Measurements from ENCODE around the gene ADH5.
"Not testable (repeated sequence)": the region's sequence is repeated elsewhere in the genome, so short reads cannot be mapped to it uniquely, and the experiment has no call there.

The ADH5 gene

DNA sequence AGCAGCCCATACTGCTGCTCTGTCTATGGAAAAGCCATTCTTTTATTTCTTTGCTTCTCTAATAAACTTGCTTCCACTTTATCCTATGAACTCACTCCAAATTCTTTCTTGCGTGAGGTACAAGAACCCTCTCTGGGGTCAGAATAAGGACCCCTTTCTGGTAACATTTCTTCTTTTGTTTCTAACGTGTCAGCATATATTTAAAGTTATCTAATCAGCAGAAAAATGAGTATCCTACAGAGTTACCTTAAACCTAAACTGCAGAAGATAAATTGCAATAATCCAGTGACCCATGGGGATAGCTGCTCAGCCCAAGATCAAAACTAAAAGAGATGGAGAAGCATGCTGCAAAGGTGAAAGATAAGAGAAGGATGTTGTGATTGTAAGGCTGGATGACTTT is 4.0 kb downstream of the ADH5 start:
- no peak for DNase-seq (ENCODE audit: low spot score)

DNA sequence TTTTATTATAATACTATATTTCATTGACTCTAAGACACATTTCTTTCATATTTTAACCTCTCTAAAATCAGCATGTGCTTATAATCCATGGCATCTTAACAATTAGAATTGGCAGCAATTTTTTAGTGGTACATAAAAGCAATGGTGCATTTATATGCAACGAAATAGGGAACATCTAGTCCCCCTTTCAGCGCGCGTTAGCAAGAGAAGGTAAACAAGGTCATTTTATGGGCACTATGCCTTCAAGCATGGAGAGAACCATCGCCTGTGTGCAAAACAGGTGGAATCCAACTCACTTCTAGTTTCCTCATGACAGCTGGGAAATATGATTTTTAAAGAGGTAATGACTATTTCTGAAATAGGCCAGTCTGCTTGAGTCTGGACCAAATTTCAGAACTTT is 6.4 kb downstream of the ADH5 start:
- no peak for DNase-seq (ENCODE audit: low spot score)

DNA sequence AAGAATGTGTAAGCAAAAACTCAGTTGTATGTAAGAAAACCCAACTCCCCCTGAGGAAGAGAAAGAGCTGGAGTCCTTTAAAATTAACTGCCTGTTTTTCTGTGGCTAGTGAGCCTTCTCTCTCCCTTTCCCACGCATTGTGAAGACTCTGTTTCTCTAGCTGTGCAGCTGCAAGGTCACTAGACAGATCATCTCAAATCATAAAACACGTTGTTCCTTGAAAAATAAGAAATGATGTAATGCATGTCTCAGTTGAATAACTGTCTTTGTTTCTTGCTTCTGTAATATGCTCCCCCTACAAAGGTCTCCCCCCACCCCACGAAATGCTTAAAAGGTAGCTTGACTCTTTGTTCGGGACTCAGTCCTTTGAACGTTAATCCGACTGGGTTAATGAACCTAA is 7.7 kb downstream of the ADH5 start:
- not testable (repeated sequence) for DNase-seq (ENCODE audit: low spot score)

DNA sequence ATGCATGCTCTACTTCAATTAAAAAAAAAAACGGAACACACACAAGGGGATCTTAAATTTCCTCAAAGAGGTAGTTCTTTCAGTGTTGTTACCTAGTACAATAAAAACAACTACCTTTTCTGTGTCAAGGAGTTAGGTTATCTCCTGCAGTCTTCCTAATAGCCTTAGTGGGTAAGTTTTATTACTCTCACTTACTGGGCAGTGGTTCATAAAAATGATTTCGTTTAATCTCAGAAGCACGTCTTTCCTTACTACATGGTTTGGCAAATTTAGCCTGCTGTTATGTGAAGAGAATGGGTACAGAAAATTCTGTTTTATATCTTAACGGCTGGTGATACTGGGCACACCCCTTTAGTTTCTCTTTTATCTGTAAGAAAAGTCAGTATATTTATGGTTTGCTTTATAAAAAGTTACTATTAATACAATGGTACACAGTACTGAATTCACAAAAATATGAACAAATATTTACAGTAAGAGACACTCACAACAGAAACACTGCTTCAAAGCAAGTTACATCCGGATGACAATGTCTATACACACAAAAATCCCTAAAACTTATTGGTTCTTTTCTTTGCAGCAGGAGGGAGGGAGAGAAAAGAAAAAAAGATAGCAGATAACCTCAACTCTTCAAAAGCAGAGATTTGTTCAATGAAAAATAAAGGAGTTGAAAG is 8.8 kb downstream of the ADH5 start:
- DNase-seq (ENCODE audit: low spot score), result no peak

DNA sequence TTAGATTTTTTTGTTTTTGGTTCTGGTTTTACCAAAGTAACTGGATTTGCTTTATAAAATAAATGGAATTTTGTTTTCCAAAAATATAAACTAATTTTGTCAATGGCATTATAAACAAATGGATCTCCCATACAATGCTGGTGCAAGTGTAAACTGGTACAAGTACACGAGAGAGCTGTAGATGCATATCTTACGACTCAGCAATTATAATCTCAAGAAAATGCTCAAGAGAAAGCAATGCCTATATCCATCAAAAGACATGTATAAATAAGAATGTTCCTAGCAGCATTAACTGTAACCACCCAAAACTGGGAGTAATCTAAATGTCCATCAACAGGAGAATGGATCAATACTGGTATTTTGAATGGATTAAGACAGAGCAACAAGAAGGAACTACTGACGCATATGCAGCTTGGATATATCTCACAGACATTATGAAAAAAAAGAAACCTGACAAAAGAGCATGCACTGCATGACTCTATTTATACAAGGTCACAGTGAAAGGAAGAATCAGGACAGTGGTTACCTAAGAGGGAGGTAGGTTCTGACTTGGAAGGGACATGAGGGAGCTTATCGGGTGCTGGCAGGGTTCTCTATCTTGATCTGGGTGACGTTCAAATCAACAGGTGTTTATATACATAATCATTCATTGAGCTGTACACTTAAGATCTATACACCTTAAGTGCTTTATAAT is 9.5 kb downstream of the ADH5 start:
- DNase-seq (ENCODE audit: low spot score), result no peak

DNA sequence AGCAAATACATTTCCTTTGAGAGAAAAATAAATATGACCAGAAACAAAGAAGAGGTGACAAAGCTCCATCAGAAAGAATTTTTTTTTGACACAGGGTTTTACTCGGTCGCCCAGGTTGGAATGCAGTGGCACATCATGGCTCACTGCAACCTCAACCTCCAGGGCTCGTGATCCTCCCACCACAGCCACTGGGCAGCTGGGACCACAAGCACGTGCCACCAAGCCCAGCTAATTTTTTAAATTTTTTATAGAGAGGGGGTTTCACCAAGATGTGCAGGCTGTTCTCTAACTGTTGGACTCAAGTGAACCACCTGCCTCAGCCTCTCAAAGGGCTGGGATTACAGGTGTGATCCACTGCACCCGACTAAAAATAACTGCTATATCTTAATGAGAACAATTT is 10.3 kb downstream of the ADH5 start:
- no peak for DNase-seq (ENCODE audit: low spot score)

DNA sequence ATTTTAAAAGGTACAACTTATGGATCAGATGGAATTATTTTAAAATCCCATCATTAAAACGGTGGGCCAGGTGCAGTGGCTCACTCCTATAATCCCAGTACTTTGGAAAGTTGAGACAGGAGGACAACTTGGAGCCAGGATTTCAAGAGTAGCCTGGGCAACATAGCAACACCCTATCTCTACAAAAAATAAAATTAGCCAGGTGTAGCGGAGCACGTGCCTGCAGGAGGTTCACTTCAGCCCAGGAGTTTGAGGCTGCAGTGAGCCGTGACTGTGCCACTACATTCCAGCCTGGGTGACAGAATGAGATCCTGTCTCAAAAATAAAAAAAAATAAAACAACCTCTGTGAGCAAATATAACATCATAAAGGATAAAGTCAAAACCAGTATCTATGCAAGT is 11.4 kb downstream of the ADH5 start:
- no peak for DNase-seq (ENCODE audit: low spot score)

DNA sequence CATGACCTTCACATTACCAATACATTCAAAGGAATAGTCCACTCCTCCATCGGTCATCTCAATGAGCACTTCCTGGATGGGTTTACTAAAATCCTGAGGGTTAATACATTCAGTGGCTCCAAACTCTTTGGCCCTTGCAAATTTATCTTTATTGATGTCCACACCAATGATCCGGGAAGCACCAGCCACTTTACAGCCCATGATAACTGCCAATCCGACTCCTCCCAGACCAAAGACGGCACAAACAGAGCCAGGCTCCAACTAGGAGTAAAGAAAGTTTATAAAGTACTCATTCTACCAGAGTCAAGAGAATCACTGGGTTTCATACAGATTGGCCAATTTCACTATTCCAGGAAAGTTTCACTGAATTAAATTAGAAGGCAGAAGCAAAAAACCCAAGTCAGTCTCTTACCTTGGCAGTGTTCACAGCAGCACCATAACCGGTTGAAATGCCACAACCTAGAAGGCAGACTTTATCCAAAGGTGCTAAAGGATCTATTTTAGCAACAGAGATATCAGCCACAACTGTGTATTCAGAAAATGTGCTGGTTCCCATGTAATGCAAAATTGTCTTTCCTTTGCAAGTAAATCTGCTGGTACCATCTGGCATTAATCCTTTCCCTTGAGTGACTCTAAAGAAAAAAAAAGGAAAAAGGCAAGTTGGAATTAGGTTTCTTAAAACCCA is 12.2 kb downstream of the ADH5 start:
- DNase-seq (ENCODE audit: low spot score), result no peak

DNA sequence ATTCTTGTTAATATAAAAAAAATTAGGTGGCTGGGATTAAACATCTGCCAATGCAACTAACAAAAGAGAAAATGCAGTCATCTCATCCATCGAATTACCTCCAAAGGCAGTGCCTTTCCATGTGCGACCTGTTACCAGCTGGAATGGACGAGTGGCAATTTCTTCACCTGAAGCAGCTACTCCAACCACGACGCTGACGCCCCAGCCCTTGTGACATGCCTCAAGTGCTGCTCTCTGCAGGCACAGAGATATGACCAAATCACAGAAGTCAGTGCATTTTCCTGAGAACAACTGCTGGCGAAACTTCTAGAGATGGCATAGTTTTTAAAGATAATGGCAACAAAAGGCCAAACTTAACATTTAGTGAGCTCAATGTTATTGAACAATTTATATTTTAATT is 13.8 kb downstream of the ADH5 start:
- no peak for DNase-seq (ENCODE audit: low spot score)

DNA sequence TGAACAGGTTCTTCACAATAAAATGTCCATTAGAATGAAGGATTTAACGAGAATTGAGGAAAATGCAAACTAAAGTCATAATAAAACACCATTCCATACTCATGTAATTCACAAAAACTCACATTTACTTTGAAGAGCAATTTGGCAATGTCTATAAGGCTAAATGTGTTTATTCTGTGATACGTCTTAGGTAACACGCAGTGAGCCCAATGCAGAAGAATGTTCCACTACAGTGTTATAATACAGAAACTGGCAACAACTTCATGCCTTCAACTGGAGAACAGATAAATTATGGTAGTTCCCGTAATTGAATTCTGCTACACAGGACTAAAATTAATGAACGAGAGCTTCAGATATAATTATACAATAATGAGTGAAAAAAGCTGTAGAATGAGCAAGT is 17.4 kb downstream of the ADH5 start:
- DNase-seq (ENCODE audit: low spot score), result no peak

DNA sequence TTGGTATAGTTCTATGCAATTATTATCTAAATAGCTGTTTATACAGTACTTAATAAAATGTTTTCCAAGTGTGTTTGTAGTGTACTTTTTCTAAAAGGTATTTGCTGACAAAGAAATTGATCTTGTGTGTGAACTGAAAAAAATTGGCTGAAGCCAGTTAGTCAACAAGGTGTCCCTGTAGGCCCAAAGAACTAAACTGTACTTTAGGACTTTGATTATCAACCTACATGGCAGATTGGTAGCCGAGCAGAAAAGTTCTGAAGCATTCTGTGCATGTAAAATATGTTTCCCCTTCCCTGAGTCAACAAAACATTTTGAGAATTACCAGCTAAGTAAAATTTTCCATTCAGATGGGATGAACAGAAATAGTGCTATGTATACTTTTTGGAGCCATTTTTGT is 21.0 kb downstream of the ADH5 start:
- no peak for DNase-seq (ENCODE audit: low spot score)

DNA sequence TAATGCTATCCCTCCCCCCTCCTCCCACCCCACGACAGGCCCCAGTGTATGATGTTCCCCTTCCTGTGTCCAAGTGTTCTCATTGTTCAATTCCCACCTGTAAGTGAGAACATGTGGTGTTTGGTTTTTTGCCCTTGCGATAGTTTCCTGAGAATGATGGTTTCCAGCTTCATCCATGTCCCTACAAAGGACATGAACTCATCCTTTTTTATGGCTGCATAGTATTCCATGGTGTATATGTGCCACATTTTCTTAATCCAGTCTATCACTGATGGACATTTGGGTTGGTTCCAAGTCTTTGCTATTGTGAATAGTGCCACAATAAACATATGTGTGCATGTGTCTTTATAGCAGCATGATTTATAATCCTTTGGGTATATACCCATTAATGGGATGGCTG is 23.1 kb downstream of the ADH5 start:
- DNase-seq (ENCODE audit: low spot score), result not testable (repeated sequence)

DNA sequence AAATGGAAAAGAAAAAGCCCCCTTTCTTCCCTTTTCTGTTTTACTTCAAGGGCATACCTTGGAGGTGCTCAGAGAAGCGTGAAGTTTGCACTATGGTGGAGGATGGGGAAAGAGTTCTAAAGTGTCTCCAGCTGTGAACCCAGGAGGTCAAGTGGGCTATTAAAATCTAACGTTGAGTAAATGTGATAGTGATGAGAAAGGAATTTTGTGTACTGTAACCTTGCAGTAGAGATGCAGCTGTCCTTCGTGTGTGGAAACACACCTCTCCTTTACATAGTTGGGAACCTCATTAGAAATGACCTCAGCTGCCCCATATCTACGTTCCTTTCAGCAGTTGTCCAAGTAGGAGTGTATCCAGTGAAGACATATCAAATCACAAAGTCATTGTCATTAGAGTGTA is 26.5 kb downstream of the ADH5 start:
- no peak for DNase-seq (ENCODE audit: low spot score)

DNA sequence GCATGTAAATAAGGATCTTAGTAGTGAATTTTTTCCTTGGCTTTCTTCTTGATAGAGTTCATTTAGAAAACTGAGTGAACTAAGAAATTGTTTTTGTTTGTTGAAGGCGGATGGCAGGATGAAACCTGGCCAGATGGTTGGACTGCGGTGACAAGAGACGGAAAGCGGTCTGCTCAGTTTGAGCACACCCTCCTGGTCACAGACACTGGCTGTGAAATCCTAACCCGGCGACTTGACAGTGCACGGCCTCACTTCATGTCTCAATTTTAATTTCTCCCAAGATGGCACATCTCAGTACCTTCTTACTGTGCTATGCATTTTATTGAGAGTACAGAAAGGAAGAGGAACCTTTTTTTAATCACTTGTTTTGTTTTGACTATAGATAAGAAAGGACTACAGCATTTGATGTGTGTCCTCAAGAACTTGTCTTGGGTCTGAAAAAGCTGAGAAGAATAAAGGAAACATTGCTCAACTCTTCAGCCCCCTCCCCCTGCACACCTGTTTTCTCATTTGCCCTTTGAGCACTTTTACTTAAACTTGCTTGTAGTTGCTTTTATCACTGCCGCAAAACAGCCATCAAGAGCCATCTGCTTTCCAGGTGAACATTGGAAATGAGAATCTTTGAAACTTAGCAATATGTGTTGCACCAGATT is 27.4 kb downstream of the ADH5 start:
- no peak for DNase-seq (ENCODE audit: low spot score)

DNA sequence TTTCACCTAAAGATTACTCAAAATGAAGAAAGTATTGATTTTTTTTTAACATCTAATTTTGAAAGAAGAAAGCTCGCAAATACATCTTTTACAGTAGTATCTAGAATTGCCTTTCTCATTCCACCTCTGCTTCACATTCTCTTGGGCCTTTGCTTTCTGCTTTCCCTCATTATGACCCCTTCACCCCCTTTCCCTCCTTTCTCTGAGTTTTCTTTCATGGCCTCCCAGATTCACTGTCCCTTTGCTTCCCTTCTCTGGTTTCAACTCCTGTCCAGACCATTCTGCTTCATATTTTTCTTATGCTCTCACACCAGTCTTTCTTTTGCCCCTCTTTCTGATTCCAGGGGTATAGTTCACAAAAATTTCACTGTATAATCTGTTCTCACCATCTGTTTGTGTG is 29.0 kb downstream of the ADH5 start:
- DNase-seq (ENCODE audit: low spot score), result no peak

DNA sequence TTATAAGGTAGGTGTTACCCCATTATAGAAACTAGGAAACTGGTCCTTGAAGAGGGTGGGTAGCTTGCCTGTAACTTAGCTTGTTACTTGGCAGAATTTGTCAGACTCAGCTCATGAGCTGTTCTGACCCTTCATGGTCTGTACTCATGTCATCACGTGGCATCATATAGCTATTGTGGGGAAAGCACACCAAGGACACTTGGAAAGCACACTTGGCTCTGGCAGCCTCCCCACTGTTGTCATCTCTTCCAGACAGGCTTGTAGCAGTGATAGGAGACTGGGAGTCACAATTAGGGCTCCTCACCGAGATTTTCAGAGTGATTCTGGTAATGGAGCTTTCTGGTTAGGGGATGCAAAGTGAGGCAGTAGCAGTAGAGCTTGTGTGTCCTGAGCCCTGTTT is 30.4 kb downstream of the ADH5 start:
- DNase-seq (ENCODE audit: low spot score), result no peak

DNA sequence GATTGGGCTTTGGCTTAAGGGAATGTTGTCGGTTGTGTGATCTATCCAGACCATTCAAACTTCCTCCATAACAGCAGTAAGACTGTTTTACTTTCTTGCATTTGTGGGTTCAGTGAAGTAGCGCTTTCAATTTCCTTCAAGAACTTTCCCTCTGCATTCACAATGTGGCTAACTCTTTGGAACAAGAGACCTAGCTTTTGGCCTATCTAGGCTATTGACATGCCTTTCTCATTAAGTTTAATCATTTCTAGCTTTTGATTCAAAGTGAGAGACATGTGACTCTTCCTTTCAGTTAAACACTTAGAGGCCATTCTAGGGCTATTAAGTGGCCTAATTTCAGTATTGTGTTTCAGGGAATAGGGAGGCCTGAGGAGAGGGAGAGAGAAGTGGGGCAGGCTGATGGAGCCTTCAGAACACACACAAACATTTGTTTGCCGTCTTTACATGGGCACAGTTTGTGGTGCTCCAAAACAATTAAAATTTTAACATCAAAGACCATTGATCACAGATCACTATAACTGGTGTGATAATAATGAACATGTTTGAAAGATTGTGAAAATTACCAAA is 34.1 kb downstream of the ADH5 start:
- DNase-seq (ENCODE audit: low spot score), result no peak

DNA sequence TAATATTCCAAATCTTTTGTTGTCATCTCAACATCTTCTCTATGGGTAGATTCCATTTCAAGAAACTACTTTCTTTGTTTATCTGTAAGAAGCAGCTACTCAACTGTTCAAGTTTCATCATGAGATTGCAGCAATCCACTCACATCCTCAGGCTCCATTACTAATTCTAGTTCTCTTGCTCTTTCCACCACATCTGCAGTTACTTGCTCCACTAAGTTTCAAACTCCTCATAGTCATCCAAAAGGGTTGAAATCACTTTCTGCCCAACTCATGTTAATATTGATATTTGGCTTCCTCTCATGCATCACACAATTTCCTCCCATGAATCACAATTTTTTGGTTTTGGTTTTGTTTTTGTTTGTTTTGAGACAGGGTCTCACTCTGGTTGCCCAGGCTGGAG is 35.7 kb downstream of the ADH5 start:
- DNase-seq (ENCODE audit: low spot score), result no peak

DNA sequence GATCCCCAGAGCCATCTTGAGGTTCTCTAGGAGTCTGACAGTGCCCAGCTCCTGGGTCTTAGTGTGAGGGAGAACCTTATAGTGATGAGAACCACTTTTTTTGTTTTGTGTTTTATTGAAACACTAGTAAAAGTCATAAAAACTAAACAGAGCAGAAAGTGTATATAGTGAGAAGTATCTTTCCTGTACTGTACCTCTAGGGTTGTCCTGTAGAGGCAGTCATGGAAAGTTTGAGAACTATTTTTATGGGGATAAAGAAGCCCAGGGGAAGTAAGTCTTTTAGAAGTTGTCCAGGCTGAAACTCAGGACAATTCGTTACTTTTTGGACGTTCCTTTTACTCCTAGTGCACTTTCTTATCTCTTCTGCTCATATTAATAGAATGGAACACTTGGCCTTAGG is 40.9 kb downstream of the ADH5 start:
- no peak for DNase-seq (ENCODE audit: low spot score)

DNA sequence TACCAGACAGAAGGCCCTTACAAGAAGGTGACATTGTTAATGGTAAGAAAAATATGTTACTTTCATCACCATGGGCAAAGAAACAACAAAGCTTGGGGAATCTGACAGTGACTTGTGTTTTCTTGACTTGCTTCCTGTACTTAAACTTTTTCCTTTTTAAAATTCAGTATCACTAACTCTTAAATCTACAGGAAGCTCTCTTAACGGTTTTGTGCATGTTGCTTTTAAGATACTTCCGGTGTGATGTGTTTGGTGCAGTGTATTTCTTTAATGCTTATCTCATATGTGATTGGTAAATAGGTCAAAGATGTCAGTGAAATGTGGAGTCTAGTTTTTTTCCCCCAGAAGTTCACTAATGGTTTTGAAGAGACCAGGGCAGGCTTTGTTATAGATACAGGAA is 45.2 kb downstream of the ADH5 start:
- DNase-seq (ENCODE audit: low spot score), result no peak

DNA sequence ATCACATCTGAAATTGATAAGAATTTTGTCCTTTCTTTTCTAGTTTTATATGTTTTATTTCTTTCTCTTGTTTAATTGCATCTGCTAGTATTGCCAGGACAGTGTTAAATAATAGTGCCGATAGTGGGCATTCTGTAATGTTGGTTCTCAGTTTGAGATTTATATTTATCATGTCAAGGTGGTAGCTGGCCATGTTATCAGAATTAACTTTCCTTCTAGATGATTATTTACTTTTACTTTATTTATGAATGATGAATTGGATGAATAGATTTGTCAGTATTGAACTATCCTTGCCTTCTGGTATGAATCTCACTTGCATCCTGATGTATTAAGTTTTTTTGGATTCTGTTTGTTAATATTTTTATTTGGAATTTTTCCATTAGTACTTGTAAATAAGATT is 50.4 kb downstream of the ADH5 start:
- DNase-seq (ENCODE audit: low spot score), result no peak

DNA sequence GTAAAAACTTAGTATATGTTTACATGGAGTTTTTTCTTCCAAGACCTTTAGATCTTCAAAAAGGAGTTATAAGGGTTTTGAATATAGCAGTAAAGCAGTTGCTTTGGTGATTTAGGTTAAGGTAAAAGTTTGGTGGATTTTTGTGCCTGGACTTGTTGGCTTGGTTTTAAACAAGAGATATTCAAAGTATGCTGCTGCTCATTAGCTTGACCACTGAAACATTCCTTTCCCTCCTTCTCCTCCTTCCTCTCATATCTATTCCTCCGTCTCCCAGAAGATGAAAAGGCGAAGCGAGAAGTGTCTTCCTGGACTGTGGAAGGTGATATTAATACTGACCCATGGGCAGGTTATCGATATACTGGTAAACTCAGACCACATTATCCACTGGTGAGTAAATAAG is 54.6 kb downstream of the ADH5 start:
- no peak for DNase-seq (ENCODE audit: low spot score)

DNA sequence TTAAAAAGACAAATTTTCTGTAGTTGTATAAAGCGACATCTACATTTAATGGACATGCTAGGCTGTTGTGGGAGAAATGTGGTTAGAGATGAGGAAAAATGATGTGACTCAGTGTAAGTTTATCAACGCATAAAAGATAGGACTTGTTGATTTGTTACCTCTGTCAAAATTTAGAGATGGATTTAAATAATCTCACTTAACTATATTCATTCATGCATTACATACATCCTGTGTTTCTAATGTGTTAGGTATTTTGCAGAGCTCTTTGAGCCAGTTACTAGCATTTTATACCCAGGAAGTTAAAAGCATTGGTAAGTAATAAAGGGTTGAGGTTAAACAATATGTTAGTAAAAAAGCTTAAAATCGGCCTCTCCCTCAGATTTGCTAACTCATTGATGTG is 58.7 kb downstream of the ADH5 start:
- no peak for DNase-seq (ENCODE audit: low spot score)
